HG03378 (cell line): ENCODE results near the gene LPO.

Experiments
- ATAC-seq: cut with Tn5 transposase; IDR thresholded peaks from one replicate; pipeline ENCODE4 v1.9.1; 2021; ENCODE audit warnings: mild to moderate bottlenecking, moderate library complexity; ENCODE audit not compliant: unreplicated experiment

LPO gene

DNA sequence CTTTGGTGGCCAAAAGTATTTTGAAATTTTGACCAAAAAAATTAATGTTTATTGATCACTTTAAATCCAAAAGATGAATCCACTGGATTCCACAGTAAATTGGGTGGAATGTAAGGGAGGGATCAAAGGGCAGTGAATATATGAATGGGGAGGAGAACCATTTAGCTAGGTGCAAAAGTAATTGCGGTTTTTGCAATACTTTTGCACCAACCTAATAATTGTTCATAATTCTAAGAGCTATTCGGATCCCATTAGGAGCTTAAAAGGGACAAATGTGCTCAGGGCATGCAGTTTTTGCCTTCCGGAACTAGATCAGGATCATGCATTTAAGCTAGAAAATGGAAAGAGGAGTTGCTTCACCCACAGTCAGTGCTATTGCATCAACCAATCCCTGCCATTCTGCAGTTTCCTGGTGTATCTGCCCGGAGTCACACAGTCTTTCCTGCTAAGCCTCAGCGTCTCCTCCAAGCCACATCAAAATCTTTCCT is at the start of gene LPO:
Gene LPO, plus strand, starts transcription at position 438 of the 488 bp plus-strand sequence. CDS start 4,396 bp downstream, outside the sequence.
- ATAC-seq = no peak

DNA sequence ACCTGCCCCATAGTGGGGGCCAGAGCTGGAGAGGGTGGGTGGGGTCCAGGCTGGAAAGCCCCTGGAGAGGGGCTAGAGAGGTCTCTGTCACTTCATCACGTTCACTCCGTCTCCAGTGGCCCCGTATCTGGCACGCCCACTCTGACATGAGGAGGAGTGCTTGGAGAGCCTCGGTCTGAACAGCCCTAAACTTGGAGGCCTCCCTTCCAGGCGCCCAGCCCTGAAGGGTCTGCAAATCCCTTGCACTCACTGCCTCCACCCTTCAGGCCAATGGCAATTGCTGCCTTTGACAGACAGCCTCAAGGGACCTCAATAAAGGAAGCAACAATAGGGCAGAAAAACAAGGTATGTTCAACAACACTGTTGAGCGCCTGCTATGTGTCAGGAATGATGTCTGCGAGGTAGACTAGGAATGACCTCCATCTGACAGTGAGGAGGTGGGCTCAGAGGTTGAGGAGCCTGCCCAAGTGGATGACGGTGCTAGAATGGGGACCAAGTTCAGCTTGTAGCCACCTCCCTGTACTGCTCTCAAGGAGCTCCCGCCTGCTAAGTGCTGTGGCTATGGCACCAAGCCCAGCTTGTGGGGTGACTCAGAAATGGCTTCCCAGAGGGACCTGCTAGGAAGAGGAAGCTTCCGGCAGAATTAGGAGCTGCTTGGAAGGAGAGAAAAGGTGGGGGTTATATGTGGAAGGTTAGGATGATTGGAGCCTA is 48.8 kb upstream of the LPO start:
- no peak for ATAC-seq

DNA sequence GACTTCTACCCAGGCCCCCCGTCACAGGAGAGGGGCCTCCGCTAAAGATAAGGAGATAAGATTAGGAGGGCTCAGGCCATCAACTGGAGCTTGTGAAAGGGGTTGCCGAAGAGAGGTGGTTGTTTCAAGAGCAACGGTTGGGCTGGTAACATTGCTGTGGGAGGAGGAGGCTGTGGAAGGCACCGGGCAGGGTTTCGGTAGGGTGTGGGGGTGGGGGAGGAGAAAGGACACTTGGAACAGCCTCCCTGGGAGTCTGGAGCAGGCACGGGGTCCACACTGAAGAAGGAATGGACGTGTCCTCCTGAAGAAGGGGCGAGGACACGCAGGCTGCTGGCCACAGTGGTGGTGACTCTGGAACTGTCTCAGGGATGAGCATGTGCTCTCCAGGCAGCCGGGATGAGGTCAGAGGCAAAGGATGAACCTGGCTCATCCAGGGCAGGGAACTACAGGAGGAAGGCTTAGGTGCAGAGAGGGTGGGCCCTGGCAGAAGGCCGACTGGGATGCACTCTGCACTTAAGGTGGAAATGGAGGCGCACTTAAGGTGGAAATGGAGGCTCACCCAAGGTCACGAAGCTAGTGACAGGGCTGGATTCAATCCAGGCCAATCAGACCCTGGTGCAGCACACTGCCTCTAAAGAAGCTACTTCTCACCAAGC is 47.0 kb upstream of the LPO start:
- no peak for ATAC-seq

DNA sequence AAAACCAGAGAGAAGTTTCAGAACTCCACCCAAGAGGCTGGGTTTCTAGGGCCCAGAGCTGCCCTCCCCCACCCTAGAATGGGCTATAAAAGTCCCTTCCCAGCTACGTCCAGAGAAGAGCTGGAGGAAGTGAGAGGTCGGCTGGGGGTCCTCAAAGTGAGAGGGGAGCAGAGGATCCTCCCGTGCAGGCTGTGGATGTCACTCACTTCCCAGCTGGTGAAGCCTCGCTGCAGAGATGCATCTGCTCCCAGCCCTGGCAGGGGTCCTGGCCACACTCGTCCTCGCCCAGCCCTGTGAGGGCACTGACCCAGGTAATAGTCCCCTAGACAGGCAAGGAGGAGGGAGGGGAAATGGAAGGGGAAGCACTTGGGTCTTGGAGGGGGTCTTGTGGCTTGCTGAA is 45.8 kb upstream of the LPO start, which contains the start of gene EPX:
Gene EPX, plus strand, starts transcription at position 115 of the 400 bp plus-strand sequence. Its CDS starts 121 bp downstream, at position 236.
- ATAC-seq = no peak

DNA sequence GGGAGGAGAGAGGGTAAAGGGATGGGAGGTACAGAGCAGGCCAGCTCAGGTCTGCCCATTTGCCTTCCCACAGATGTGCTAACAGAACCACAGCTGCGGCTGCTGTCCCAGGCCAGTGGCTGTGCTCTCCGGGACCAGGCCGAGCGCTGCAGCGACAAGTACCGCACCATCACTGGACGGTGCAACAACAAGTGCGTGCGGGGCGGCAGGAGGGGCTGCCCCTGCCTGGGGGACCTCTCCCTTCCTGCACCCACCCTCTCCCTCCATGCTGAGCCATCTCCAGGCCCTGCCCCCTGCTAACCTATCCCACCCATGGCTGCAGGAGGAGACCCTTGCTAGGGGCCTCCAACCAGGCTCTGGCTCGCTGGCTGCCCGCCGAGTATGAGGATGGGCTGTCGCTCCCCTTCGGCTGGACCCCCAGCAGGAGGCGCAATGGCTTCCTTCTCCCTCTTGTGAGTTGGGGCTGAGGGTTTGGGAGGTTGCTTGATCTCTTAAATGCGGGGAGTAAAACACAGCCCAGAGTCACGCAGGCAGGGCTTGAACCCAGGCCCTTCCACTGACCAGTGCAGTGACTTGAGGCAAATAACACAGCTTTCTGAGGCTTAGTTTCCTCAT is 44.6 kb upstream of the LPO start:
- ATAC-seq = no peak

DNA sequence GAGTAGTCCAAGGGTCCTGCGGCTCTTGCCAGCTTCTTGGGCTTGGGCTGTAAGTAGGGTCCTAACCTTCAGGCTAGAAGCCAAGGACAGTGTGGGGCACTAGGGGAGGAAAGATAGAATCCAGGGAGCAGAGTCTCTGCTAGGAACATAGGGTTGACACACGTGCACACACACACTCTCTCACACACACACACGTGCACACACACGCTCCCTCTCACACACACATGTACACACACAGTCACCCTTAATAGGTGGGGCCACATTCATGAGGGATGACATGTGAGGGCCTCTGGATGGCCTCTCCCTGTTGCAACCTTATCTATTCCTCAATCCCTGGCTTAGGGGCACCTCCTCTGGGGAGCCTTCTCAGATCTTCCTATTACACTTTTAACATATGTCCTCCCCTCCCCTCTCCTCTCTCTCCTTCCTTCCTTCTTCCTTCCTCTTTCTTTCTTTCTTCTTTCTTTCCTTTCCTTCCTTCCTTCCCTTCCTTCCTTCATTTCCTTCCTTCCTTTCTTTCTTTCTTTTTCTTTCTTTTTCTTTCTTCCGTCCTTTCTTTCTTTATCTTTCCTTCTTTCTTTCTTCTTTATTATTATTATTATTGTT is 42.8 kb upstream of the LPO start:
- no peak for ATAC-seq

DNA sequence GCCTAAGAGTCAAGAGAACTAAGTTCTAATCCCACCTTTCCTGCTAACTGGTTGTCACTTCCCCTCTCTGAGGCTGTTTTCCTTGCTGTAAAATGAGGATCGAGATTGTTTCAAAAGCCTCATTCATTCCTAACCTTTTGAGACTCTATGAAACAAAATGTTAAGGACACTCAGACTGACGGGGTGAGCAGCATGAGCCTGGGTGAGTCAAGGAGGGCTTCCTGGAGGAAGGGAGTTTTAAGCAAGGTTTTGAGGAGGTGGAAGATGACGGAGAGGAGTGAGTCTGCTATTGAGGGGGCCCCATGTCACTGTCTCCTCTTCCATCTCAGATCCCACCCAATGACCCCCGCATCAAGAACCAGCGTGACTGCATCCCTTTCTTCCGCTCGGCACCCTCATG is 41.8 kb upstream of the LPO start:
- no peak for ATAC-seq

DNA sequence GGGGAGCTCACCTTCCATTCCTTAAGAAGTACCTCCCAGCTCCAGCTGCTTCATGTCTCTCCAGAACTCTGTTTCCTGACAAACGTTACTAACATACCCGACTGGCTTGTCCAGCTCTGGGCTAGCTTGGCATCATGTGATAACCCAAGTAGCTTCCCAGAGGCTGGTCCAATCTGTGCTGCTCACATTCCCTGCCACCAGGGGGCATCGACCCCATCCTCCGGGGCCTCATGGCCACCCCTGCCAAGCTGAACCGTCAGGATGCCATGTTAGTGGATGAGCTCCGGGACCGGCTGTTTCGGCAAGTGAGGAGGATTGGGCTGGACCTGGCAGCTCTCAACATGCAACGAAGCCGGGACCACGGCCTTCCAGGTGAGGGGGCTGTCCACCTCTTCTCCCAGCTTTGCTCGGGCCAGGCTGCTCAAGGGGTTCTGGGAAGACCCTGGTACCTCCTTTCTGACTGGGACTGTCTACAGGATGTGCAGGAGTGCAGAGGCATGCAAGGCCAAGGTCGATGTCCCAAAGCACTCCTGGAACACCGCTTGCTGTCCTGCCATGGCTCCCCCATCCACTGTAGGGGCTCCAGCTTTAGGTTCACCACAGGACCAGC is 38.3 kb upstream of the LPO start:
- ATAC-seq = no peak

DNA sequence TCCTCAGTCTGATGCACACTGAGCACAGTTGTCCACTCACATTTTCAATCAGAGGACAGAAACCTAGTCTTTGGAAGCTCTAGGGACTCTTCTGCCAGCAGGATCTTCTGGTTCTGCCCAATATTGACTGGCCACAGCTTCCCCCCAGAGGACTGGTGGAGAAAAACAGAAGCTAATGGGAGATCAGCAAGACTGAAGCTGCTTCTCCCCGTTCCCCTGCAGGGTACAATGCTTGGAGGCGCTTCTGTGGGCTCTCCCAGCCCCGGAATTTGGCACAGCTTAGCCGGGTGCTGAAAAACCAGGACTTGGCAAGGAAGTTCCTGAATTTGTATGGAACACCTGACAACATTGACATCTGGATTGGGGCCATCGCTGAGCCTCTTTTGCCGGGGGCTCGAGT is 35.5 kb upstream of the LPO start:
- no peak for ATAC-seq

DNA sequence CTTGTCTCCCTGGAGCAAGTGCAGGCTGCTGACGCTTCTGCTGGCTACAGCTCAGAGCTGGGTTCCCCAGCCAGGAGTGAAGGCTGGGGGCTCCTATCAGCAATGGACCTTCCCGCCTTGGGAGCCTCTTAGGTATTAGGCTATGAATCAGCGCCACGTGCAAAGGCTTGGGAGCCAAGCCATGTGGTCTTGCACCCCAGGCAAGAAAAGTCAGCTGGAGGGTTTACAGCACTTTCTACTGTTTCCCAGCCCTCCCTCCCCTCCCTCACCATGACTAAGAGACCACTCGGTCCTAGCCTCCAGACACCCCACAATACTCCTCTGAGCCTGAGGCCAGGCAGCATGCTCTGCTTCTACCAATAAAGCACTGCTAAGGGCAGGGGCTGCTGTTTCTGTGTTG is 33.6 kb upstream of the LPO start:
- no peak for ATAC-seq

DNA sequence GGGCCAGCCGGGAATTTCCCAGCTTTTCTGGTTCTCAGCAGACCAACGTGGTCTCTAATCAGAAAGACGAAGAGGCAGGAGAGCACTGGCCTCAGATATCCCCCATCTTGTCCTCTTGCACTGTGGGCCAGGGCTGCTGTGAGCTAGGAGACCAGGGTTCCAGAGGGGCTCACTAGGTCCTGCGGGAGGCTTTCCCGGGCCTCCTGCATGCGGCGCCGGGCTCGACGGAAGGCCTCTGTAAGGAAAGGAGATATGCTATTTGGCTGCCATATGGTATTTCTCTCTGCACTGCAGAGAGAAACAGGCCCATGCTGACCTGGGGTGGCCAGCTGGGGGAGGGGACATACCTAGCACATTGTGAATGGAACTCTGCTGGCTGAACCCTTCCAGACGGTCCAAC is 32.4 kb upstream of the LPO start:
- ATAC-seq = no peak

DNA sequence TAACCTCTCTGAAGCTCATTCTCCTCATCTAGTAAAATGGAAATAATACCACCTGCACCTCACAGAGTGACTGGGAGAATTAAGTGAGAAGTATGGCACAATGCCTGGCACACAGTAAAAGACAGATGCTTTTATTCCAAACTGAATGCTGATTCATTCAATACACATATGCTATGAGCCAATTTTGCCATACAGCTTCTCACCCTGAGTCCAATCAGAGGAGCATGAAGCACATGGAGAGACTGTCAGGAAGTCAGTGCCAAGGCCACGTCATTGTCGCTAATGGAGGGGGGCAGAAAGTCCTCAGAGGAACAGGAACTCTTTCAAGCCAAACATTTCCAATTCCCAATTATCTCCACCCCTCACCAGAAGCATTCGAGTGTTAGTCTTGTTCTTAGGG is 30.9 kb upstream of the LPO start:
- ATAC-seq = no peak

DNA sequence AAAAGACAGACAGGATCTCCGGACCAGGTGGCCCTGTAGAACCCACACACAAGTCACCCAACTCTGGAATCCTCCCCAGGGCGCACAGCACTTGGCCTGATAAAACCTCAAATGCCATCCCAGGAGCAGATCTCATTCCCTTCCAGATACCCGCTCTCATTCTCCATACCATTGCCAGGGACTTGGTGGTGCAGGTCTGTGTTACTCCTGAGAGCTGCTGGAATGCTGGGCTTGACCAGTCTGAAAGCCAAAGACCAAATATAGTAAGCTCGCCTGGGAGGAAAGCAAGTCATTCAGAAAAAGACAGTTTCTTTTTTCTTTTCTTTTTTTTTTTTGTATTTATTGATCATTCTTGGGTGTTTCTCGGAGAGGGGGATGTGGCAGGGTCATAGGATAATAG is 30.0 kb upstream of the LPO start:
- ATAC-seq = no peak

DNA sequence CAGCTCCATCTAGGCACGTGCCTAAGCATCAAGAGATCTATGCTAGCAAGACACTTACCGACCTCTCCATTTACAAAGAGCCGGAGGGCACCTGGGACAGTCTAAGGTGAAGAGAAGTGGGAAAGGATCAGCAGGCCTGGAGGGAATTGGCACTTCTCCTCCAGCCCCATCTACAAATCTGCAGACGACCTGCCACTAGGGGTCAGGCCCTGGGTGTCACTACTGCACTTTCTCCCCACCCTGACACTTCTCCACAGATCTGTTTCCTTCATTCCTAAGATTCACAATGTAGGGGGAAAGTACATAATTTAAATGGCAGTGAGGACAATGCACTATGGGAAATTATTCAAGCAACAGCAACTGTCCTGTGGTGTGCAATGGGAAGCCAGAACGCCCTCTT is 27.5 kb upstream of the LPO start:
- ATAC-seq = no peak

DNA sequence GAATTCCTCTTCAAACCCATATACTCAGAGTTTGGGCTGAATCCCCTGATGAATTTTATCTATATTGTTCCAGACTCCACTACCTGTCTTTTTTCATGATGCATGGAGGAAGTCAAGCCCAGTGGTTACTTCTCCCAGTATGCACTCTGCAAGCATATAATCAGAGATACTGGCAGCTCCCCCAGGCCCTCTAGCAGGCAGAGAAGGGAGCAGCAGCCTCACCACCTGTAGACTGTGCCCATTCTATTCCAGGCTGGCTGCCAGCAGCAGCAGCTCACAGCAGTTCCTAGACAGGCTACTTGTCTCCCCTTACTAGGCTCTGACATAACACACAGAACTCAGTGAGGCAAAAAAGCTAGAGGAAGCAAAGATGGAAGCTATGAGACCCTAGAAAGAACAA is 22.7 kb upstream of the LPO start:
- no peak for ATAC-seq

DNA sequence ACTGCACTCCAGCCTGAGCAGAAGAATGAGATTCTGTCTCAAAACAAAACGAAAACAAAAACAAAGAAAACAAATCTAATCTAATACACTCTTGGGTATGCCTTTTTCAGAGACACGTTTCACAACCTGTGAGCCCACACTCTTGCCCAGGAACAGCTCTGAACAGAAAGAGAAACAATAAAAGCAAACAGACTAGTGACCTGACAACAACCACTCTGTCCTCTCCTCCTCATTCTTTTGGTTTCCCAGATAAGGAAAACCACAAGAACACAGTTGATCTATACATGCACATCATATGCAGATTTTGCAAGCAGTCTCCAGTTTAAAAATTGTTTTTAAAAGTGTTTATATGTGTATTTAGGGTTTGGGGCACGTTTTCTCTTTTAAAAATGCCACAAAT is 20.6 kb upstream of the LPO start:
- no peak for ATAC-seq

DNA sequence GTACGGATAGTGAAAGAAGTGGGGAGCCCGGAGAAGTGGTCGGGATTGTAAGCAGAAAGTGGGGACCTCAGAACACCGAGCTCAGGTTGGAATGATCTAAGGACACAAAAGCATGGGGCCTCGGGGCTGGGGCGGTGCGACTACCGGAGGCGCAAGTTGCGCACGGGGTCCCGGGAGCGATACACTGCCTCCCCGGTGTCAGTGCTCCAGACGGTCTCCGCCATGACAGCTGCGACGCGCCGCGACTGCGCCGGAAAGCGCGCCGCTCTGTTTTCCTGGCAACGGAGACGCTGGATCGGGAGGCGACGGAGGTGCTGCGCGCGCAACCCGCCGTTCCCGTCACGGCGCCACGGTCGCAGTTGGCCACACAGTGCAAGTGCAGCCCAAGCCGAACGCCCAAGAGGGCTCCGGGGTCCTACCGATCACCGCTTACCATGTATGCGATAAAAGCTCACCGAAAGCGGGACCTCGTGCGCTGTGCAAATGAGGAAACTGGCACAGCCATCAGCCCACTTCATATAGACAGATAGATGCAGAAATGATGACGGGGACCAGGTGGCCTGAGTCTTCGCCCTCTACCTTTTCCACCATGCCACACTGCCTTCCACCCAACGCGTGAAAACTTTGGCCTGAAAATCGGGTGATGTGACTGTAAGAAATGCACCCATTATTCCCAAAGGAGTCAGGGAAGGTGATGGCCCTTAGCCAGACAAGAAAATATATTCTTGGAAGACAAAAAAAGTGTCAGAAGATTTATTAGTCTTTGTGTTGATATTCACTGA is 19.2 kb upstream of the LPO start, which contains the start of gene MKS1:
Gene MKS1, minus strand, starts transcription at position 249 of the 782 bp plus-strand sequence. Its CDS starts 25 bp downstream, at position 224.
- ATAC-seq = peak; percentile 84

DNA sequence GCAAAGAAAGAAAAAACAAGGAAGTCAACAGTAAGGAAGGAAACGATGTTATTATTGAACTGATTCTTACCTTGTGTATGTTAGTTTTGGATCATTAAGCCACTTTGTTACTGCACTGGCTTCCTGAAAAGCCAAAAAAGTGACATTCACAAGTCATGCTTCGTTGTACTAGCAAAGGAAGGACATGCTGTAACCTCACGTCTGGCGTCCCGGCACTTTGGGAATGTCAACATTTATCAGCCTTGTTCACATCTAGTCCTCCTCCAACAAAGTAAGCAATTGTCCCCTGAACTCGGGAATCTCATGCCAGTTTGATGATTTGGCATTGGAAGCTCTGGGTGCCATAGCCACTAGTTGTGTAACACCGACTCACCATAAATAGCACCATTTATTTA is 18.6 kb upstream of the LPO start:
- no peak for ATAC-seq

DNA sequence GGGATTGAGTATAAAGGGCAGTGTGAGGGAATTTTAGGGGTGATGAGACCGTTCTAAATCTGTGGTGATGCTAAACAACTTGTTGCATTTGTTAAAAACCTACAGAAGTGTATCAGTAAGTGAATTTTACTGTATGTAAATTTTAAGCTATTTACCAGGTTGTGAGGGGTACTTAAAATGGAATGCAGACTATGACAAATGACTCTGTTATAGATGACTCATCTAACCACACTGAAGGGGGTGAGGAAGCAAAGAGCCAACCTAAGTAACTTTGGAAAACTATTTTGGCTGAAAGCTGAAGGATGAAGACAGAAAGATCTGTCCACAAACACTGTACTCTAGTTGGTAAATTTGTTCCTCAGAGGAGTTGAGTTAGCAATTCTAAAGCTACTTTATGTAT is 14.1 kb upstream of the LPO start:
- no peak for ATAC-seq

DNA sequence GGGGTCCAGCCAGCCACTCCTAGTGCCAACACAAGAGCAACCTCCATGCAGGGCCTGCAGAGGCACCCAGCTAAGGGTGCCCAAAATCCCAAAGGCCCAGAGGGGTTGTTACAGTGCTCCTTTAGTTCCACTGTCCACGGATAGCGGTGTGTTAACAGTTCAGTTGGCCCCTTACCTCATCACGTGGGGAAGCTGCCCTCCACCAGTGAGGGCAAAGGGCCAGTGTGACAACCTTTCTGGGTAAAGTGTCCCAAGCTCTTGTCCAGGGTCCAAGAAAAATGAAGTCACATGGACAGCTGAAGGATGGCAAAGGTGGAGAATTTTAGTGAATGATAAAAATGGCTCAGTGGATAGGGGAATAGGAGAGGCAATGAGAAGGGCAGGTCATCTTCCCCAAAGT is 10.7 kb upstream of the LPO start:
- no peak for ATAC-seq
